ENCODE results near the gene ZNF143. TPM values are rescaled to one million over a fixed set of nuclear protein-coding genes. Genes with fewer than 3 reads are reported as not detected.

ZNF143 gene
- total and polyA plus RNA-seq, 5 donors from 2014 or later: 32.4 to 45.6 (median 36.4) TPM

DNA sequence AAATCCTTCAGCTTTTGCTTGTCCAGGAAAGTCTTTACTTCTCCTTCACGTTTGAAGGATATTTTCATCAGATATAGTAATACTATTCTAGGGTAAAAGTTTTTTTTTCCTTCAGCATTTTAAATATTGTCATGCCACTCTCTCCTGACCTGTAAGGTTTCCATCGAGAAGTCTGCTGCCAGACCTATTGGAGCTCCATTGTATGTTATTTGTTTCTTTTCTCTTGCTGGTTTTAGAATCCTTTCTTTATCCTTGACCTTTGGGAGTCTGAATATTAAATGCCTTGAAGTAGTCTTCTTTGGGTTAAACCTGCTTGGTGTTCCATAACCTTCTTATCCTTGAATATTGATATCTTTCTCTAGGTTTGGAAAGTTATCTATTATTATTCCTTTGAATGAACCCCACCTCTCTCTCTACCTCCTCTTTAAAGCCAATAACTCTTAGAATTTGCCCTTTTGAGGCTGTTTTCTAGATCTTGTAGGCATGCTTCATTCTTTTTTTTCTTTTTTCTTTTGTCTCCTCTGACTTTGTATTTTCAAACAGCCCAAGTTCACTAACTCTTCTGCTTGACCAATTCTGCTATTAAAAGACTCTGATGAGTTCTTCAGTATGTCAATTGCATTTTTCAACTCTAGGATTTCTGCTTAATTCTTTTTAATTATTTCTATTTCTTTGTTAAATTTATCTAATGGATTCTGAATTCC lies 100.6 kb downstream of the ZNF143 start:
- Histone ChIP-seq H3K27me3 (ENCODE audit: control insufficient read depth, insufficient read depth, low read length) (no peaks in the 10 kb centered on the region), H3K4me3 (ENCODE audit: low read depth, low read length) (no peak overlapping the region), H3K36me3 (ENCODE audit: control insufficient read depth, insufficient read depth, low read length) (peaks cover 4% of the 10 kb centered on the region), H3K27ac (ENCODE audit: insufficient read depth, low read length, poor library complexity, severe bottlenecking) (no peak overlapping the region), H3K9me3 (ENCODE audit: control insufficient read depth in 2 of 2, low read length in 2 of 2) (no peaks in the 10 kb centered on the region), H3K4me1 (ENCODE audit: control insufficient read depth, insufficient read depth, low read length, poor library complexity, severe bottlenecking) (peaks cover 10% of the 10 kb centered on the region)
- DNase-seq (no peak), ATAC-seq (ENCODE audit: low read depth in 2 of 2) (no peak)
- Mint-ChIP-seq H3K27ac (peak overlapping the region in 1 of 3 donors; percentile 74), H3K36me3 (peaks cover 20% of the 10 kb centered on the region), H3K4me3 (peak overlapping the region in 1 of 4 donors; percentile 33), H3K4me1 (peaks cover 8 to 10% (median 9%) of the 10 kb centered on the region in 4 donors), H3K27me3 (no peaks in the 10 kb centered on the region), H3K9me3 (peaks cover 0 to 11% (median 7%) of the 10 kb centered on the region in 7 donors)

DNA sequence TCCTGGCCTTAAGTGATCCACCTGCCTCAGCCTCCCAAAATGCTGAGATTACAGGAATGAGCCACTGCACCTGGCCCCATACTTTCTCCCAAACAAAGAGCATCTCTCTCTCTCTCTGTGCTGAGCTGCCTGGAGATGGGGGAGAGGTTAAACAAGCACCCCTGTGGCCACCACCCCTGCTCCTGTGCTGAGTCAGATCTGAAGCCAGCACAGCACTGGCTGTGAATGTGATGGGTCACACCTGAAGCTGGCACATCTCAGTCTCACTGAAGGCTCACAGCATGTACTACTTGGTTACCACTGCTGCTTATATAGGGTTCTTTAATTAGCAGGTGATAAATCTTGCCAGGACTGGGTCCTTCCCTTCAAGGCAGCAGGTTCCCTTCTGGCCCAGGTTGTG lies 101.9 kb downstream of the ZNF143 start:
- ATAC-seq (ENCODE audit: low read depth in 2 of 2) (no peak), DNase-seq (peak in 1 of 3 donors; percentile 23)
- Mint-ChIP-seq H3K27ac (no peak overlapping the region), H3K36me3 (peaks cover 9% of the 10 kb centered on the region), H3K4me3 (no peak overlapping the region), H3K27me3 (no peaks in the 10 kb centered on the region), H3K4me1 (peaks cover 8 to 15% (median 11%) of the 10 kb centered on the region in 4 donors), H3K9me3 (peaks cover 0 to 11% (median 7%) of the 10 kb centered on the region in 7 donors)
- H3K27ac ChIP-seq (ENCODE audit: insufficient read depth, low read length, poor library complexity, severe bottlenecking): no peak overlapping the region
- H3K27me3 ChIP-seq (ENCODE audit: control insufficient read depth, insufficient read depth, low read length): no peaks in the 10 kb centered on the region
- peaks cover 11% of the 10 kb centered on the region for H3K4me1 ChIP-seq (ENCODE audit: control insufficient read depth, insufficient read depth, low read length, poor library complexity, severe bottlenecking)
- H3K4me3 ChIP-seq (ENCODE audit: low read depth, low read length): no peak overlapping the region
- no peaks in the 10 kb centered on the region for H3K9me3 ChIP-seq (ENCODE audit: control insufficient read depth in 2 of 2, low read length in 2 of 2)
- H3K36me3 ChIP-seq (ENCODE audit: control insufficient read depth, insufficient read depth, low read length): no peaks in the 10 kb centered on the region

DNA sequence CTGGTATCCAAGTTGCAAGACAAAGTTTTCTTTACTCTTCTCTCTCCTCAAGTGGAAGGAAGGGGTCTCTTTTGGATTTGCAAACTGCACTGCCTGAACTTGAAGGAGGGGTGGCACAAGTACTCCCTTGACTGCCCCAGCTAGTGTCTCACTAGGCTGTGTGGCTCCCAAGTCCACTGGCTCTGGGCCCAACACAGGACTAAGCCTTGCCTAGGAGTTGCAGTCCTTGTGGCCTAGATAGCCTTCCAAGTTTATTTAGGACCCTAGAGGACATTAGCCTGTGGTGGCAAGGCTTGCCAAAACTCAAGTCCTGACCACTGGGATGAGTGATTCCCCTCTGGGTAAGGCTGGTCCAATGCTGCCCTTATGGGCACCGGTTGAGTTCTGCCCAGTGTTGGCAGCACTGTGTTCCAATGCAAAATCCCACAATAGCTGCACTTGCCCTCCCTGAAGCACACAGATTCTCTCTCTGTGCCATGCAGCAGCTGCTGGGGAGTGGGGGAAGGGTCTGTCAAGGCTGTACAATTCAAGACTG lies 102.5 kb downstream of the ZNF143 start:
- H3K9me3 Mint-ChIP-seq: peaks cover 0 to 11% (median 7%) of the 10 kb centered on the region in 7 donors
- Histone ChIP-seq H3K9me3 (ENCODE audit: control insufficient read depth in 2 of 2, low read length in 2 of 2) (no peaks in the 10 kb centered on the region), H3K27me3 (ENCODE audit: control insufficient read depth, insufficient read depth, low read length) (no peaks in the 10 kb centered on the region), H3K27ac (ENCODE audit: insufficient read depth, low read length, poor library complexity, severe bottlenecking) (no peak overlapping the region), H3K4me3 (ENCODE audit: low read depth, low read length) (no peak overlapping the region), H3K36me3 (ENCODE audit: control insufficient read depth, insufficient read depth, low read length) (no peaks in the 10 kb centered on the region), H3K4me1 (ENCODE audit: control insufficient read depth, insufficient read depth, low read length, poor library complexity, severe bottlenecking) (peaks cover 11% of the 10 kb centered on the region)
- DNase-seq: no peak
- H3K27me3 Mint-ChIP-seq: no peaks in the 10 kb centered on the region
- H3K27ac Mint-ChIP-seq: peak overlapping the region in 1 of 3 donors; percentile 23
- H3K36me3 Mint-ChIP-seq: peaks cover 9% of the 10 kb centered on the region
- no peak for ATAC-seq (ENCODE audit: low read depth in 2 of 2)
- no peak overlapping the region for H3K4me3 Mint-ChIP-seq
- H3K4me1 Mint-ChIP-seq: peaks cover 8 to 16% (median 11%) of the 10 kb centered on the region in 4 donors

DNA sequence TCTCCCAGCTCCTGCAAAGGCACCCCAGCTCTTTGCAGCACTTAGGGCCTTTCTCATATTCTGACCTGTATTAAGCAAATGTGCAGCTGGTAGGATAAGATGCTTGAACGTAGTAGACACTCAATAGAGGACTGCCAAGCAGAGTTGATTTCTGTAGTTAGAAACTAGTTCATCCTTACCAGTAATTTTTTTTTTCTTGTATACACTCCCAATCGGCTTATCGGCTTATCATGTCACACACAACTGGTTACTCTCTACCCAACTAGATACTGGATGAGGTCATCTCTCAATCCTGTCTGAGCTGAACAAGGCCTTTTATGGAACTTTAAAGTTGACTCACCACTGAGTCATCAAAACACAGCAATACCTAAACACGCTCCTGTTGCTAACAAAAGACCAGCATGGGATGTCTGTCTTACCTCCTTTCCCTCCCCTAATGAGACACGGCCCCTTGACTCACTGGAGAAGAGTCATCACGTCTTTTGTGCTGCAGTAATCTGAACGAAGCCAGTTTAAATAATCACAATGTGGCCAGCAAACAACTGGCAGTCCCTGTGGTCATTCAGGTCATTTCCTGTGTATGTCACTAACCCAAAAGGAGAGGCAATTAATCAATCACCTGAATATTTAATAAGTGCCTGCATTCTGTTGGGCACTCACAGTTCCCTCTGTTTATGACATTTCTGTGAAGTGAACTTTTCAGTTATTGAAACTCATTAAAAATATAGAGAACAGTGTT lies 105.2 kb downstream of the ZNF143 start:
- H3K9me3 ChIP-seq (ENCODE audit: control insufficient read depth in 2 of 2, low read length in 2 of 2): no peaks in the 10 kb centered on the region
- H3K4me1 ChIP-seq (ENCODE audit: control insufficient read depth, insufficient read depth, low read length, poor library complexity, severe bottlenecking): peaks cover 11% of the 10 kb centered on the region
- no peaks in the 10 kb centered on the region for H3K27me3 Mint-ChIP-seq
- DNase-seq (peak; percentile 19 to 80 (median 33)), ATAC-seq (ENCODE audit: low read depth in 2 of 2) (peak; percentile 95)
- no peaks in the 10 kb centered on the region for H3K36me3 Mint-ChIP-seq
- no peaks in the 10 kb centered on the region for H3K36me3 ChIP-seq (ENCODE audit: control insufficient read depth, insufficient read depth, low read length)
- peak overlapping the region; percentile 84 to 92 (median 85) for H3K27ac Mint-ChIP-seq
- no peaks in the 10 kb centered on the region for H3K27me3 ChIP-seq (ENCODE audit: control insufficient read depth, insufficient read depth, low read length)
- peaks cover 0 to 7% (median 4%) of the 10 kb centered on the region in 7 donors for H3K9me3 Mint-ChIP-seq
- peaks cover 15 to 34% (median 22%) of the 10 kb centered on the region in 4 donors for H3K4me1 Mint-ChIP-seq
- peak overlapping the region; percentile 3 for H3K4me3 ChIP-seq (ENCODE audit: low read depth, low read length)
- H3K27ac ChIP-seq (ENCODE audit: insufficient read depth, low read length, poor library complexity, severe bottlenecking): peak overlapping the region; percentile 58
- H3K4me3 Mint-ChIP-seq: peak overlapping the region in 3 of 4 donors; percentile 6 to 50 (median 17)

DNA sequence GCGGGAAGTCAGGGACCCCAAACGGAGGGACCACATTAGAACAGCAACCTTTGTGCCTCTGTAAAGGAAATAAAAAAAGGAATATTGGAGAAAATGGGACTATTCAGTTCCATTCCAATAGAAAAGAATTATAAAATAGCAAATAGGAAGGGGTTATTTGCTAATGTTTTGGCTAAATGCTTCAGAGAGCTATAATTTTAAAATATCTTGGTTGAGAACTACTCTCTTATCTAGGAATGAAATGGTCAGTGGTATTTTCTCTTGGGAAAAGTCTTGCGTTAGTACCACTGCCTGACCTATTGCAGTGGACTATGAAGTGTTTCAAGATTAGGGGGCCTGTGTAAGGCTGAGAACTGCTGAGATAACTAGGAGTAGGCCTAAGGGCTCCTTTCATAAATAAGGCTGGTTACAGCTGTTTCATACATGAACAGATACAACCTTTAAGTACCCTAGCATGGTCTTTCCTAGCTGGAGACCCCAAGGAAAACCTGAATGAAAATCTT lies 105.8 kb downstream of the ZNF143 start:
- Mint-ChIP-seq H3K4me3 (peak overlapping the region in 1 of 4 donors; percentile 50), H3K27ac (peak overlapping the region in 1 of 3 donors; percentile 84)
- H3K27ac ChIP-seq (ENCODE audit: insufficient read depth, low read length, poor library complexity, severe bottlenecking): peak overlapping the region; percentile 58

DNA sequence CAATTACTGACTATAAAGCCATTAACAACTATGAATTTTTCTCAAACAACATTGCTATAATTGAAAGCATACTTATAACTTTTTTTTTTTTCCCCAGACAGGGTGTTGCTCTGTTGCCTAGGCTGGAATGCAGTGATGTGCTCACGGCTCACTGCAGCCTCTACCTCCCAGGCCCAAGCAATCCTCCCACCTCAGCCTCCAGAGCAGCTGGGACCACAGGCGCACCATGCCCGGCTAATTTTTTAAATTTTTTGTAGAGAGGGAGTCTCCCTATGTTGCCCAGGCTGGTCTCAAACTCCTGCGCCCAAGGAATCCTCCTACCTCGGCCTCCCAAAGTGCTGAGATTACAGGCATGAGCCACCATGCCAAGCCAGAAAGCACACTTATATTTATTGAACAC lies 106.6 kb downstream of the ZNF143 start:
- H3K27ac Mint-ChIP-seq: no peak overlapping the region
- no peaks in the 10 kb centered on the region for H3K27me3 Mint-ChIP-seq
- DNase-seq: no peak
- peak overlapping the region in 1 of 4 donors; percentile 14 for H3K4me3 Mint-ChIP-seq
- Histone ChIP-seq H3K4me3 (ENCODE audit: low read depth, low read length) (no peak overlapping the region), H3K27ac (ENCODE audit: insufficient read depth, low read length, poor library complexity, severe bottlenecking) (no peak overlapping the region), H3K27me3 (ENCODE audit: control insufficient read depth, insufficient read depth, low read length) (no peaks in the 10 kb centered on the region), H3K36me3 (ENCODE audit: control insufficient read depth, insufficient read depth, low read length) (no peaks in the 10 kb centered on the region), H3K9me3 (ENCODE audit: control insufficient read depth in 2 of 2, low read length in 2 of 2) (no peaks in the 10 kb centered on the region), H3K4me1 (ENCODE audit: control insufficient read depth, insufficient read depth, low read length, poor library complexity, severe bottlenecking) (peaks cover 12% of the 10 kb centered on the region)
- no peaks in the 10 kb centered on the region for H3K36me3 Mint-ChIP-seq
- peaks cover 0 to 2% (median 0%) of the 10 kb centered on the region in 7 donors for H3K9me3 Mint-ChIP-seq
- no peak for ATAC-seq (ENCODE audit: low read depth in 2 of 2)
- H3K4me1 Mint-ChIP-seq: peaks cover 15 to 40% (median 27%) of the 10 kb centered on the region in 4 donors

More for the DNA sequence above, 105.8 kb downstream of the ZNF143 start:
- H3K36me3 Mint-ChIP-seq: no peaks in the 10 kb centered on the region
- ATAC-seq (ENCODE audit: low read depth in 2 of 2) (no peak), DNase-seq (no peak)
- peaks cover 11% of the 10 kb centered on the region for H3K4me1 ChIP-seq (ENCODE audit: control insufficient read depth, insufficient read depth, low read length, poor library complexity, severe bottlenecking)
- no peaks in the 10 kb centered on the region for H3K27me3 Mint-ChIP-seq
- H3K9me3 Mint-ChIP-seq: peaks cover 0 to 4% (median 0%) of the 10 kb centered on the region in 7 donors
- H3K9me3 ChIP-seq (ENCODE audit: control insufficient read depth in 2 of 2, low read length in 2 of 2): no peaks in the 10 kb centered on the region
- peaks cover 15 to 34% (median 23%) of the 10 kb centered on the region in 4 donors for H3K4me1 Mint-ChIP-seq
- H3K36me3 ChIP-seq (ENCODE audit: control insufficient read depth, insufficient read depth, low read length): no peaks in the 10 kb centered on the region
- H3K27me3 ChIP-seq (ENCODE audit: control insufficient read depth, insufficient read depth, low read length): no peaks in the 10 kb centered on the region
- no peak overlapping the region for H3K4me3 ChIP-seq (ENCODE audit: low read depth, low read length)

DNA sequence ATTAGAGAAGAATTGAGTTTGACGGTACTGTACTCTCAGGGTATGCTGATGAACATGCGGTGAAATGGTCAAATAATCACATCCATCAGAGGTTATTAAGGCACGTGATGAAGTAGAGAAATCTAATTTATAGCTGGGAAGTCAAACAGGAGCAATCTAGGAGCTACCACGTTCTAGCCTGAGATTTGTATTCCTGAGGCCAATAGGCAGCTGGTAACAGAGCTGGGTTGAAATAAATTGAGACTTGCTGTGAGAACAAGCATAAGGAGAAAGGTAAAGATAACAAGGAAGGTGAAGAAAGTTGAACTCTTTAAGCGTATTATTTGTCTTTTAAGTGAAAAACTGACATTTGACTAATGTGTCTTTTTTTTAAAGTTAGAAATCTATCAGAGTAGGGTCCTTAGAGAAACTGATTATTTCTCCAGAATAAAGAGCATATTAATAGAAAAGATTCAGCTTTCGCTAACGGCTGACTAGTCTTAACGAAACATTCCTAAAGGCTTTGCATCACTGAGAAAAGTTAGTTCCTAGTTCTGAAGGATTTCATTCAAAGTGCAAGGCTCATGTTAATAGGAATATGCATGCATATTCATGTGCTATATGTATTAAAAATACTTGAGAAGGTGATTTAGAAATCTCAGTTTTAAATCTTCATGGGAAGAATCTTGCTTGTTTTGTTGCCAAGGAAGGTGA lies 107.5 kb downstream of the ZNF143 start:
- Mint-ChIP-seq H3K27me3 (no peaks in the 10 kb centered on the region), H3K27ac (peak overlapping the region in 1 of 3 donors; percentile 90), H3K9me3 (peaks cover 0 to 1% (median 0%) of the 10 kb centered on the region in 7 donors), H3K4me3 (peak overlapping the region in 2 of 4 donors; percentile 43 to 81), H3K36me3 (no peaks in the 10 kb centered on the region), H3K4me1 (peaks cover 15 to 42% (median 27%) of the 10 kb centered on the region in 4 donors)
- Histone ChIP-seq H3K27ac (ENCODE audit: insufficient read depth, low read length, poor library complexity, severe bottlenecking) (peak overlapping the region; percentile 60), H3K4me3 (ENCODE audit: low read depth, low read length) (no peak overlapping the region), H3K36me3 (ENCODE audit: control insufficient read depth, insufficient read depth, low read length) (no peaks in the 10 kb centered on the region), H3K4me1 (ENCODE audit: control insufficient read depth, insufficient read depth, low read length, poor library complexity, severe bottlenecking) (peaks cover 21% of the 10 kb centered on the region), H3K9me3 (ENCODE audit: control insufficient read depth in 2 of 2, low read length in 2 of 2) (no peaks in the 10 kb centered on the region), H3K27me3 (ENCODE audit: control insufficient read depth, insufficient read depth, low read length) (no peaks in the 10 kb centered on the region)
- ATAC-seq (ENCODE audit: low read depth in 2 of 2): no peak
- DNase-seq: no peak

Data from CD4-positive, CD25-positive, alpha-beta regulatory T cell (primary cell).